Stomach (tissue), 4 donors: ENCODE results near the gene ZFAND4.

Source experiments
- EP300 ChIP-seq: sonication (generic); formaldehyde crosslinking; IDR thresholded peaks from one replicate; pipeline ENCODE4 v1.6.1; 2017; ENCODE audit warnings: antibody characterized with exemption
- POLR2A ChIP-seq, 4 donors: fragments of 450-650 bp; IDR thresholded peaks; one replicate each; pipeline ENCODE4 v1.6.1; 2016; ENCODE audit warnings: antibody characterized with exemption in 4 of 4, control low read depth in 2 of 4, mild to moderate bottlenecking in 1 of 4, moderate library complexity in 1 of 4
- TF ChIP-seq, protein P1 (sequence below), 7 experiments: fragments of 450-650 bp in 4 of 7; fragments of 200-600 bp in 3 of 7; sonication (generic) in 3 of 7; IDR thresholded peaks; one replicate each; pipeline ENCODE4 v1.5.1; 2016 to 2019; ENCODE audit warnings: antibody characterized with exemption in 7 of 7, control low read depth in 2 of 7, mild to moderate bottlenecking in 1 of 7

DNA sequence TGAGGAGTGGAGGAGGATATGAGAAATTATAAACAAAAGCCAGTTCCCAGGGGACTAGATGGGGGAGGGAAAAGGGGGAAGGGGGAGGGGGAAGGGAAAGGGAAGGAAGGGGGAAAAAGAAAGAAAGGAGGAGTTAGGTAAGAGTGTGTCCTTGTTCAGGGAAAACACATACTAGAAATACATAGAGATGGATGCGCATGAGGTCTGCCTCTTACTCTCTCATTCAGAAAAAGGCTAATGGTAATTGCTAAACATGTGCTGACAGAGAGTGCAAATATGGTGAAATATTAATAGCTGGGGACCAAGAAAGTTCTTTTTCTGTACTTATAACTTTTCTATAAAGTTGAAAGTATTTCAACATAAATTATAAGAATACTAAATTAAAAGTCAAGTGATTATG lies 64.5 kb downstream of the ZFAND4 start:
- TF ChIP-seq, protein P1, sequence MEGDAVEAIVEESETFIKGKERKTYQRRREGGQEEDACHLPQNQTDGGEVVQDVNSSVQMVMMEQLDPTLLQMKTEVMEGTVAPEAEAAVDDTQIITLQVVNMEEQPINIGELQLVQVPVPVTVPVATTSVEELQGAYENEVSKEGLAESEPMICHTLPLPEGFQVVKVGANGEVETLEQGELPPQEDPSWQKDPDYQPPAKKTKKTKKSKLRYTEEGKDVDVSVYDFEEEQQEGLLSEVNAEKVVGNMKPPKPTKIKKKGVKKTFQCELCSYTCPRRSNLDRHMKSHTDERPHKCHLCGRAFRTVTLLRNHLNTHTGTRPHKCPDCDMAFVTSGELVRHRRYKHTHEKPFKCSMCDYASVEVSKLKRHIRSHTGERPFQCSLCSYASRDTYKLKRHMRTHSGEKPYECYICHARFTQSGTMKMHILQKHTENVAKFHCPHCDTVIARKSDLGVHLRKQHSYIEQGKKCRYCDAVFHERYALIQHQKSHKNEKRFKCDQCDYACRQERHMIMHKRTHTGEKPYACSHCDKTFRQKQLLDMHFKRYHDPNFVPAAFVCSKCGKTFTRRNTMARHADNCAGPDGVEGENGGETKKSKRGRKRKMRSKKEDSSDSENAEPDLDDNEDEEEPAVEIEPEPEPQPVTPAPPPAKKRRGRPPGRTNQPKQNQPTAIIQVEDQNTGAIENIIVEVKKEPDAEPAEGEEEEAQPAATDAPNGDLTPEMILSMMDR (IDR thresholded peaks at IDR 0.05), result no peak
- no peak for TF ChIP-seq EP300
- no peak for TF ChIP-seq POLR2A (IDR thresholded peaks at IDR 0.05)
